GM21360 (cell line): ENCODE data around the gene AEBP2.
"Not testable (repeated sequence)": the region's sequence is repeated elsewhere in the genome, so short reads cannot be mapped to it uniquely, and the experiment has no call there.

Experiments
- ATAC-seq: cut with Tn5 transposase; IDR thresholded peaks from one replicate; pipeline ENCODE4 v1.9.1; 2021; ENCODE audit warnings: mild to moderate bottlenecking, moderate library complexity; ENCODE audit not compliant: unreplicated experiment

Gene AEBP2

GRCh38 chr12:19453961-19454360, 14.7 kb downstream of the AEBP2 start:
- ATAC-seq: no peak

- no peak for ATAC-seq
Measured at GRCh38 chr12:19454837-19455236, 15.5 kb downstream of the AEBP2 start.

GRCh38 chr12:19456176-19456575, 16.9 kb downstream of the AEBP2 start:
- no peak for ATAC-seq

- peak; percentile 13 for ATAC-seq
Measured at GRCh38 chr12:19457561-19457960, 18.3 kb downstream of the AEBP2 start.

GRCh38 chr12:19458733-19459132, 19.4 kb downstream of the AEBP2 start:
- ATAC-seq: peak; percentile 52

- no peak for ATAC-seq
Measured at GRCh38 chr12:19461999-19462398, 22.7 kb downstream of the AEBP2 start.

GRCh38 chr12:19462406-19462805, 23.1 kb downstream of the AEBP2 start:
- ATAC-seq: no peak

- ATAC-seq: no peak
Measured at GRCh38 chr12:19464192-19464580, 24.9 kb downstream of the AEBP2 start.

GRCh38 chr12:19465711-19466110, 26.4 kb downstream of the AEBP2 start:
- ATAC-seq: no peak

GRCh38 chr12:19474147-19474546, 34.9 kb downstream of the AEBP2 start:
- no peak for ATAC-seq

- not testable (repeated sequence) for ATAC-seq
Measured at GRCh38 chr12:19475884-19476505, 36.7 kb downstream of the AEBP2 start.

- ATAC-seq: no peak
Measured at GRCh38 chr12:19477071-19477470, 37.8 kb downstream of the AEBP2 start.

- ATAC-seq: no peak
Measured at GRCh38 chr12:19480459-19480858, 41.2 kb downstream of the AEBP2 start.

- peak; percentile 3 for ATAC-seq
Measured at GRCh38 chr12:19482036-19482435, 42.7 kb downstream of the AEBP2 start.

GRCh38 chr12:19482551-19483109, 43.3 kb downstream of the AEBP2 start:
- peak; percentile 94 for ATAC-seq

GRCh38 chr12:19483727-19484126, 44.4 kb downstream of the AEBP2 start:
- ATAC-seq: no peak

GRCh38 chr12:19484738-19485137, 45.4 kb downstream of the AEBP2 start:
- ATAC-seq: no peak

- ATAC-seq: no peak
Measured at GRCh38 chr12:19485240-19485639, 45.9 kb downstream of the AEBP2 start.

GRCh38 chr12:19489168-19489567, 49.9 kb downstream of the AEBP2 start:
- no peak for ATAC-seq

- no peak for ATAC-seq
Measured at GRCh38 chr12:19490908-19491307, 51.6 kb downstream of the AEBP2 start.

- no peak for ATAC-seq
Measured at GRCh38 chr12:19491863-19492262, 52.6 kb downstream of the AEBP2 start.

GRCh38 chr12:19496219-19496878, 57.1 kb downstream of the AEBP2 start:
- ATAC-seq: no peak
